Naive thymus-derived CD8-positive, alpha-beta T cell (primary cell): ENCODE data around the gene CRKL. TPM values are rescaled to one million over a fixed set of nuclear protein-coding genes. Genes with fewer than 3 reads are reported as not detected.
"Not testable (repeated sequence)": the region's sequence is repeated elsewhere in the genome, so short reads cannot be mapped to it uniquely, and the experiment has no call there.

ENCODE experiments used
- ATAC-seq, 2 donors: fragments of 150-1000 bp; cut with Tn5 transposase in 1 of 2; sonication (Bioruptor Pico), chemical (Tn5 transposase) in 1 of 2; 1 replicate in 1 of 2; 2 replicates in 1 of 2; pipeline ENCODE4 v1.10.0; 2021; ENCODE audit warnings: mild to moderate bottlenecking in 2 of 2, moderate library complexity in 2 of 2
- POLR2A ChIA-PET: fragments of 350-600 bp; sonication (Branson Sonifier 250); formaldehyde crosslinking; loops from one replicate; lab custom pipeline; 2021; ENCODE audit warnings: antibody characterized with exemption; lab: Charles Lee
- DNase-seq, 10 donors: peaks; one replicate each; pipeline versions ENCODE4 v3.0.0 to v3.0.0-alpha.2; 2020 to 2022
- H3K27ac Mint-ChIP-seq, 10 donors: one replicate each; pipeline ENCODE4 v1.8.0; 2020 to 2022; ENCODE audit warnings: mild to moderate bottlenecking in 10 of 10, mixed read lengths in 10 of 10, moderate library complexity in 4 of 10, inconsistent platforms in 1 of 10
- H3K27me3 Mint-ChIP-seq, 5 donors: one replicate each; pipeline ENCODE4 v1.8.0; 2021 to 2022; ENCODE audit warnings: mixed read lengths in 5 of 5
- H3K36me3 Mint-ChIP-seq, 3 donors: one replicate each; pipeline ENCODE4 v1.8.0; 2020 to 2022; ENCODE audit warnings: mixed read lengths in 3 of 3, mild to moderate bottlenecking in 2 of 3, inconsistent platforms in 1 of 3
- H3K4me1 Mint-ChIP-seq, 4 donors: one replicate each; pipeline ENCODE4 v1.8.0; 2021 to 2022; ENCODE audit warnings: mixed read lengths in 4 of 4
- H3K4me3 Mint-ChIP-seq, 10 donors: one replicate each; pipeline ENCODE4 v1.8.0; 2020 to 2022; ENCODE audit warnings: mild to moderate bottlenecking in 10 of 10, mixed read lengths in 10 of 10, moderate library complexity in 6 of 10, inconsistent platforms in 1 of 10
- H3K9me3 Mint-ChIP-seq, 9 donors: one replicate each; pipeline ENCODE4 v1.8.0; 2020 to 2022; ENCODE audit warnings: mixed read lengths in 9 of 9, mild to moderate bottlenecking in 3 of 9, inconsistent platforms in 1 of 9, moderate library complexity in 1 of 9
- polyA plus RNA-seq, 3 donors: library from polyadenylated mRNA; unstranded; fragments of 300-500 nt; fragmentation: Illumina TruSeq; gene quantifications; one replicate each; pipeline ENCODE4 v1.2.3, GENCODE V29; 2021
- total RNA-seq, 8 experiments: library from RNA in 2 of 8; stranded (reverse) in 2 of 8; gene quantifications; one replicate each; pipeline ENCODE4 v1.2.3 and lab custom pipeline; 2021 to 2026

Gene CRKL
- total and polyA plus RNA-seq, 5 experiments from 2014 or later, result 39.0 to 79.0 (median 53.8) TPM

- Mint-ChIP-seq H3K27ac (peak overlapping the region in 4 of 10 donors; percentile 21 to 57 (median 28)), H3K4me3 (peak overlapping the region in 3 of 10 donors; percentile 19 to 48 (median 23)), H3K27me3 (no peaks in the 10 kb centered on the region), H3K9me3 (no peaks in the 10 kb centered on the region), H3K4me1 (peaks cover 25 to 82% (median 73%) of the 10 kb centered on the region in 4 donors), H3K36me3 (peaks cover 0 to 55% (median 4%) of the 10 kb centered on the region in 3 donors)
- DNase-seq, result no peak
- POLR2A ChIA-PET, result interaction anchor here (0.6 kb wide), 1 partner anchor 37 kb away, joined by 4 read pairs; no protein-coding TSS in a partner anchor
- no peak for ATAC-seq
These were observed 11.4 kb downstream of the CRKL start for GRCh38 chr22:20928573-20928967.

DNA sequence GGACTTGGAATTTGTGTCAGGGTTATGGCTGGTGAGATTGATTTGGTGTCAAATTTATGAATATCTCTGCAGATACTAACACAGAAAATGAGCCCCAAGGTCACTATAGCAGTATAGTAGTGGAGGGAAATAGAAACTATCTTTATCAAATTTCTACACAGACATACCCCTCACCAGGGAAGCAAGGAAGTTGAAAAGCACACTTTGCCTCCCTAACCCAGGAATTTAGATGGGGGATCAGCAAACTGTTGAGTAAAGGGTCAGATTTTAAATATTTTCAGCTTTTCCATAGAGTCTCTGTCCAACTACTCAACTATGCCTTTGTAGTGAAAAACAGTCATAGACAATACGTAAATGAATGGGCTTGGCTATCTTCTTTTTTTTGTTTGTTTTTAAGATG is 12.8 kb downstream of the CRKL start:
- Mint-ChIP-seq H3K27ac (peak overlapping the region in 7 of 10 donors; percentile 1 to 72 (median 29)), H3K9me3 (no peaks in the 10 kb centered on the region), H3K4me3 (peak overlapping the region in 4 of 10 donors; percentile 1 to 48 (median 21)), H3K4me1 (peaks cover 23 to 81% (median 72%) of the 10 kb centered on the region in 4 donors), H3K36me3 (peaks cover 0 to 60% (median 12%) of the 10 kb centered on the region in 3 donors), H3K27me3 (no peaks in the 10 kb centered on the region)
- DNase-seq, result no peak
- POLR2A ChIA-PET, result no interaction called here
- ATAC-seq, result no peak

- H3K4me1 Mint-ChIP-seq, result peaks cover 23 to 81% (median 70%) of the 10 kb centered on the region in 4 donors
- peak overlapping the region in 3 of 10 donors; percentile 5 to 29 (median 11) for H3K27ac Mint-ChIP-seq
- H3K27me3 Mint-ChIP-seq, DNase-seq, H3K9me3 Mint-ChIP-seq, ATAC-seq, POLR2A ChIA-PET: not testable (repeated sequence)
- peak overlapping the region in 2 of 10 donors; percentile 1 to 48 for H3K4me3 Mint-ChIP-seq
- peaks cover 0 to 60% (median 12%) of the 10 kb centered on the region in 3 donors for H3K36me3 Mint-ChIP-seq
These were observed 13.2 kb downstream of the CRKL start for GRCh38 chr22:20930435-20930834.

DNA sequence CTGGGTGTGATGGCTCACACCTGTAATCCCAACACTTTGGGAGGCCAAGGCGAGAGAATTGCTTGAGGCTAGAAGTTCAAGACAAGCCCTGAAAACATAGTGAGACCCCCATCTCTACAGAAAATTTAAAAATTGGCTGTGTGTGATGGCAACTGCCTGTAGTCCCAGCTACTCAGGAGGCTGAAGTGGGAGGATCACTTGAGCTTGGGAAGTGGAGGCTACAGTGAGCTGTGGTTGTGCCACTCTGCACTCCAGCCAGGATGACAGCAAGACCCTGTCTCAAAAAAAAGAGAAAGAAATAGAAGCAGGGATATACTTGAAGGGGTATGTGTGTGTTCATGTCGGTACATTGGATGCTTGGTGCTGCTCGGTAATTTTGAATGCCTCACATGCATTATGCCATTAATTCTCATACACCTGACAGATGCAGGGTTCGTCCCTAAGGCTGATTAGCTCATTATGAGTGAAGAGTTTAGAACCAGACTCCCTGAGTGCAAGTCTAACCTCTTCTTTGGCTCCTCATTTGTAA is 14.0 kb downstream of the CRKL start:
- H3K27ac Mint-ChIP-seq, result peak overlapping the region in 5 of 10 donors; percentile 20 to 76 (median 44)
- peaks cover 0 to 60% (median 12%) of the 10 kb centered on the region in 3 donors for H3K36me3 Mint-ChIP-seq
- DNase-seq (no peak), ATAC-seq (no peak)
- H3K9me3 Mint-ChIP-seq, result no peaks in the 10 kb centered on the region
- H3K27me3 Mint-ChIP-seq, result no peaks in the 10 kb centered on the region
- H3K4me3 Mint-ChIP-seq, result peak overlapping the region in 1 of 10 donors; percentile 36
- POLR2A ChIA-PET, result no interaction called here
- peaks cover 19 to 80% (median 66%) of the 10 kb centered on the region in 4 donors for H3K4me1 Mint-ChIP-seq

- Mint-ChIP-seq H3K4me1 (peaks cover 26 to 87% (median 72%) of the 10 kb centered on the region in 4 donors), H3K4me3 (peak overlapping the region in 4 of 10 donors; percentile 8 to 55 (median 16)), H3K36me3 (peaks cover 0 to 72% (median 16%) of the 10 kb centered on the region in 3 donors), H3K27me3 (no peaks in the 10 kb centered on the region), H3K9me3 (no peaks in the 10 kb centered on the region), H3K27ac (peak overlapping the region in 4 of 10 donors; percentile 5 to 39 (median 20))
- POLR2A ChIA-PET, result no interaction called here
- ATAC-seq (no peak), DNase-seq (no peak)
These were observed 16.7 kb downstream of the CRKL start for GRCh38 chr22:20933910-20934309.

DNA sequence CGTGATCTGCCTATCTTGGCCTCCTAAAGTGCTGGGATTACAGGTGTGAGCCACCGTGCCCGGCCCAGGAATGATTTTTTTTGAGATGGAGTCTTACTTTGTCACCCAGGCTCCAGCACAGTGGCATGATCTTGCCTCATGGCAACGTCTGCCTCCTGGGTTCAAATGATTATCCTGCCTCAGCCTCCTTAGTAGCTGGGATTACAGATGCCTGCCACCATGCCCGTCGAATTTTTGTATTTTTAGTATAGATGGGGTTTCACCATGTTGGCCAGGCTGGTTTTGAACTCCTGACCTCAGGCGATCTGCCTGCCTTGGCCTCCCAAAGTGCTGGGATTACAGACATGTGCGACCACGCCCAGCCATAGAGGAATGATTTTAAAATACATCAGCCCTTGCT is 17.8 kb downstream of the CRKL start:
- Mint-ChIP-seq H3K4me1 (peaks cover 21 to 89% (median 74%) of the 10 kb centered on the region in 4 donors), H3K4me3 (peak overlapping the region in 3 of 10 donors; percentile 23 to 69 (median 26)), H3K27ac (peak overlapping the region in 1 of 10 donors; percentile 48), H3K36me3 (peaks cover 0 to 74% (median 12%) of the 10 kb centered on the region in 3 donors)
- ATAC-seq, H3K27me3 Mint-ChIP-seq, POLR2A ChIA-PET, DNase-seq, H3K9me3 Mint-ChIP-seq: not testable (repeated sequence)

DNA sequence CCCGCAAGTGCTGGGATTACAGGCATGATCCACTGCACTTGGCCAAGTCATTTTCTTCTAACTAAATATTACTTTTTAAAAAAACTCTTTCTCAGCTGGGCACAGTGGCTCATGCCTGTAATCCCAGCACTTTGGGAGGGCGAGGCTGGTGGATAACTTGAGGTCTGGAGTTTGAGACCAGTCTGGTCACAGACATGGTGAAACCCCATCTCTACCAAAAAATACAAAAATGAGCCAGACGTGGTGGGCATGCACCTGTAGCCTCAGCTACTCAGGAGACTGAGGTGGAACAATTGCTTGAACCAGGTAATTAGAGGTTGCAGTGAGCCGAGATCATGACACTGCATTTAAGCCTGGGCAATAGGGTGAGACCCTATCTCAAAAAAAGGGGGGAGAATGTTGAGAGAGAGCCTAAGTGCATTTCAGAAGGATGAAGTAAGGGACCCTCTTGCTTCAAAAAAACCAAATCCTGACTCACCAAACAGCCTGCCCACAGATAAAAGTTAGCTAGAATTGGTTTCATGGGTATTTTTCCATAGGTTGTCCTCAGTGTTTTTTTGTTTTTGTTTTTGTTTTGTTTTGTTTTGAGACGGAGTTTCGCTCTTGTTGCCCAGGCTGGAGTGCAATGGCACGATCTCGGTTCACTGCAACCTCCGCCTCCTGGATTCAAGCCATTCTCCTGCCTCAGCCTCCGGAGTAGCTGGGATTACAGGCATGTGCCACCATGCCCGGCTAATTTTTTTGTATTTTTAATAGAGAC is 18.8 kb downstream of the CRKL start:
- not testable (repeated sequence) for DNase-seq, H3K9me3 Mint-ChIP-seq, H3K27me3 Mint-ChIP-seq, ATAC-seq
- Mint-ChIP-seq H3K4me3 (peak overlapping the region in 7 of 10 donors; percentile 22 to 81 (median 50)), H3K4me1 (peaks cover 29 to 91% (median 79%) of the 10 kb centered on the region in 4 donors), H3K36me3 (peaks cover 0 to 83% (median 12%) of the 10 kb centered on the region in 3 donors), H3K27ac (peak overlapping the region in 4 of 10 donors; percentile 15 to 80 (median 49))
- POLR2A ChIA-PET, result interaction anchor here (1.0 kb wide), 1 partner anchor 9 kb away, joined by 3 read pairs; no protein-coding TSS in a partner anchor

DNA sequence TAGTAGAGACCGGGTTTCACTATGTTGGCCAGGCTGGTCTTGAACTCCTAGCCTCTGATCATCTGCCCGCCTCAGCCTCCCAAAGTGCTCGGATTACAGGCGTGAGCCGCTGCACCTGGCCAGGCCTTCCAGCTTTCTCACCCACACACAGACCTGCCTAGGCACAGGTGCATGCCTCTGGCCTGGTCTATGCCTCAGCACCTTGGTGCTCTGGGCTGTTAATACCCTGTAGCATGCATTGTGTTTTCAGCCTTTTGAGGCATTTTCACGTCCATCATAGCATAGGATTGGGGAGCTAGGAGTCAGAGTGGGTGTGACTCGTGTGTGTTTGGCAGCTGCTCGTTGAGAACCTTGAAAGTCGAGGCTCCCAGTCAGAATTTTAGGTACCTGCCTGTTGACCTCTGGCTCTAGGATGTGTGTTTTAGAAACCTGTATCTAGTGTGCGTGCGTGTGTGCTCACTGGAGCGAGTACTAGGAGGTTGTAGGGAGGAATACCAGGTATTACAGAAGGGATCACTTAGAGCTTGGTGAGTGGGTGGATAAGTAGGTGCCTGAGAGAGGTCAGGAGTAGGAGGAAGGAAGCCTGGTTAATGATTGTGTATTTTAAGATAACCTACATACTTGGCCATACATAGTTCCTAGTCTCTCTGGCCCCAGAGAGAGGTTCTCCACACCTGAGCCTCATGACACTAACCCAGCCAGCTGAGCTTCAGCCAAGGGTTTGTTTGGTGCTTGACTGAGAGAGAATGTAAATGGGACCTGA is 20.0 kb downstream of the CRKL start:
- ATAC-seq (no peak), DNase-seq (no peak)
- POLR2A ChIA-PET, result interaction anchor here (1.0 kb wide), 1 partner anchor 10 kb away, joined by 3 read pairs; no protein-coding TSS in a partner anchor
- Mint-ChIP-seq H3K4me1 (peaks cover 36 to 93% (median 80%) of the 10 kb centered on the region in 4 donors), H3K9me3 (no peaks in the 10 kb centered on the region), H3K36me3 (peaks cover 0 to 92% (median 12%) of the 10 kb centered on the region in 3 donors), H3K4me3 (peak overlapping the region; percentile 6 to 81 (median 64)), H3K27ac (peak overlapping the region in 9 of 10 donors; percentile 8 to 88 (median 68)), H3K27me3 (no peaks in the 10 kb centered on the region)

DNA sequence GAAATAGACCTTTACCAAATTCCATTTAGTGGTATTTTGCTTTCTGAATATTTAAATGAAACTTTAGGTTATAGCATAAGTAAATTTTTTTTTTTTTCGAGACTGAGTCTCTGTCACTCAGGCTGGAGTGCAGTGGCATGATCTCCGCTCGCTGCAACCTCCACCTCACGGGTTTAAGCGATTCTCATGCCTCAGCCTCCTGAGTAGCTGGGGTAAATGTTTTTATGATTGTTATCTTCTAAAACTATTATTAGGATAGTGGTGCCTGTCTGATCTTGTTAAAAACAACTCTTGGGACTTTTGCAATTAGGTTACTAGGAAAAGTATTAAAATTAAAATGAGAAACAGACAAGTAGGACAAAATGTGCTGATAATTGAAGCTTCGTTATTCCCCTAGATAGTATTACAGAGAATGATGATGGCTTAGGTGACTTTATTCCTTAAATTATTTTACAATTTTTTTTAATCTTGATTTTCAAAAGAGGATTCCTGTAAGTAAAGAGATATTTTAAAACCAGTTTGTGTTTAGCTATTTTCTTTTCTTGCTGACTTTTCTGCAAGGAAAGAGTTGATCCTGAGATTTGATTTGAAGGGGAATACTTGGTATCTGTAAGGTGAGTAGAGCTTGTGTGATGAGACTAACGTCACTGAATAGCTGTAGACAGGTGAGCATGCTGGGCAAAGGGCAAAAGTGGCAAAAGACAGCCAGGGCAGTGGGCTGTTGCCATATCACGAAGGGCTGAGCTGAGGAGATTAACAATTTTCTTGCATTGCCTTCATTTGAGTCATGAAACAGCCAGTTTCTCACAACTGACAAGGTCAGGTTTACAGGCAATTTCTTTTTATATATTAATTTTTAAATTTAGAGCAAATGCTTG is 20.8 kb downstream of the CRKL start:
- H3K4me3 Mint-ChIP-seq, result peak overlapping the region; percentile 6 to 70 (median 57)
- peaks cover 0 to 89% (median 12%) of the 10 kb centered on the region in 3 donors for H3K36me3 Mint-ChIP-seq

DNA sequence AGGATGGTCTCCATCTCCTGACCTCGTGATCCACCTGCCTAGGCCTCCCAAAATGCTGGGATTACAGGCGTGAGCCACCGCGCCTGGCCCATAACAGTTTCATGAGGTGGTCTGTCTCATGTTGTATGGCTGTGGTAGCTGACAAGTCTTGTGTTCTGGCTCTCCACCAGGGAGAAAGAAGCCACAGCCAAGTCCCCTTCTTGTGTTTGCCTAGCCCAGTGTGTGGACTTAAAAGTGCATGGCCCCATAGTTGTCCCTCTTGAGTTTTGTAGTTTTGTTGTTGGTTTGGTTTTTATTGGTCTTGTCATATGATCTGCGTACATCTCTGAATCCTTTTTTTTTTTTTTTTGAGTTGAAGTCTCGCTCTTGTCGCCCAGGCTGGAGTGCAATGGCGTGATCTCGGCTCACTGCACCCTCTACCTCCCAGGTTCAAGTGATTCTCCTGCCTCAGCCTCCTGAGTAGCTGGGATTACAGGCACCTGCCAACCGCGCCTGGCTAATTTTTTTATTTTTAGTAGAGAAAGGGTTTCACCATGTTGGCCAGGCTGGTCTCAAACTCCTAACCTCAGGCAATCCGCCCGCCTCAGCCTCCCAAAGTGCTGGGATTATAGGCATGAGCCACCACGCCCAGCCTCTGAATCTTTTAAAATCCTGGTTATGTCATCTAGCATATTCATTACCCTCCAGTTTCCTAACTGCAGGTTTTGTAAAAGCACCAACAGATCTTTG is 22.4 kb downstream of the CRKL start:
- ATAC-seq, DNase-seq, H3K27me3 Mint-ChIP-seq, H3K9me3 Mint-ChIP-seq: not testable (repeated sequence)
- peak overlapping the region in 5 of 10 donors; percentile 12 to 84 (median 29) for H3K27ac Mint-ChIP-seq
- H3K4me3 Mint-ChIP-seq, result peak overlapping the region in 7 of 10 donors; percentile 35 to 72 (median 48)
- peaks cover 37 to 90% (median 81%) of the 10 kb centered on the region in 4 donors for H3K4me1 Mint-ChIP-seq
- POLR2A ChIA-PET, result interaction anchor here (0.7 kb wide), 1 partner anchor 170 kb away, joined by 4 read pairs; no protein-coding TSS in a partner anchor
- H3K36me3 Mint-ChIP-seq, result peaks cover 0 to 79% (median 3%) of the 10 kb centered on the region in 3 donors

More for the DNA sequence above, 20.8 kb downstream of the CRKL start:
- H3K4me1 Mint-ChIP-seq, result peaks cover 33 to 93% (median 81%) of the 10 kb centered on the region in 4 donors
- DNase-seq (no peak), ATAC-seq (no peak)
- POLR2A ChIA-PET, result no interaction called here
- H3K27ac Mint-ChIP-seq, result peak overlapping the region in 8 of 10 donors; percentile 4 to 88 (median 65)
- H3K9me3 Mint-ChIP-seq, result no peaks in the 10 kb centered on the region
- no peaks in the 10 kb centered on the region for H3K27me3 Mint-ChIP-seq
